HepG2 (cell line): ENCODE results near the gene SEMA5B. TPM values are rescaled to one million over a fixed set of nuclear protein-coding genes. Genes with fewer than 3 reads are reported as not detected.

Source experiments
- ARID4A ChIP-seq: sonication (generic); formaldehyde crosslinking; IDR thresholded peaks from 2 replicates; pipeline ENCODE4 v1.5.0; 2020; ENCODE audit warnings: mild to moderate bottlenecking, missing genetic modification reagents, borderline replicate concordance
- ETV5 ChIP-seq: IDR thresholded peaks from 2 replicates; pipeline ENCODE4 v1.6.1; 2018; ENCODE audit warnings: missing biosample characterization, missing genetic modification reagents, inconsistent platforms, borderline replicate concordance
- FOXC1 ChIP-seq: sonication (generic); formaldehyde crosslinking; IDR thresholded peaks from 2 replicates; pipeline ENCODE4 v1.8.0; 2022; ENCODE audit warnings: mild to moderate bottlenecking, missing genetic modification reagents, borderline replicate concordance
- ISL2 ChIP-seq: sonication (generic); formaldehyde crosslinking; IDR thresholded peaks from 2 replicates; pipeline ENCODE4 v1.5.0; 2020; ENCODE audit warnings: missing genetic modification reagents
- KDM5B ChIP-seq: sonication (generic); formaldehyde crosslinking; IDR thresholded peaks from 2 replicates; pipeline ENCODE4 v1.4.0; 2020; ENCODE audit warnings: missing genetic modification reagents, mild to moderate bottlenecking, borderline replicate concordance
- PHF8 ChIP-seq: sonication (generic); formaldehyde crosslinking; IDR thresholded peaks from 2 replicates; pipeline ENCODE4 v1.5.0; 2020; ENCODE audit warnings: missing genetic modification reagents
- POGK ChIP-seq: sonication (generic); formaldehyde crosslinking; conservative IDR thresholded peaks from 2 replicates; pipeline ENCODE4 v1.8.0; 2022; ENCODE audit warnings: mild to moderate bottlenecking, moderate library complexity, missing genetic modification reagents
- RFXAP ChIP-seq: sonication (generic); formaldehyde crosslinking; IDR thresholded peaks from 2 replicates; pipeline ENCODE4 v1.4.0; 2020; ENCODE audit warnings: missing genetic modification reagents, borderline replicate concordance
- SAFB2 ChIP-seq: sonication (generic); formaldehyde crosslinking; IDR thresholded peaks from 2 replicates; pipeline ENCODE4 v1.5.1; 2020; ENCODE audit warnings: missing genetic modification reagents, low read depth, mild to moderate bottlenecking, borderline replicate concordance
- TCF7 ChIP-seq: sonication (generic); IDR thresholded peaks from 2 replicates; pipeline ENCODE4 v1.6.1; 2016; ENCODE audit warnings: antibody characterized with exemption, low read depth
- TEAD3 ChIP-seq: optimal IDR thresholded peaks from 2 replicates; pipeline ENCODE3; 2016; ENCODE audit warnings: borderline replicate concordance
- ZBTB42 ChIP-seq: sonication (generic); formaldehyde crosslinking; IDR thresholded peaks from 2 replicates; pipeline ENCODE4 v1.5.0; 2020; ENCODE audit warnings: mild to moderate bottlenecking, missing genetic modification reagents
- ZEB1 ChIP-seq: IDR thresholded peaks from 2 replicates; pipeline ENCODE4 v1.6.1; 2012; ENCODE audit warnings: mild to moderate bottlenecking, low read depth, inconsistent platforms; ENCODE audit not compliant: insufficient replicate concordance
- ZNF337 ChIP-seq: sonication (generic); formaldehyde crosslinking; IDR thresholded peaks from 2 replicates; pipeline ENCODE4 v1.5.1; 2020; ENCODE audit warnings: missing genetic modification reagents, low read depth, mild to moderate bottlenecking, borderline replicate concordance
- ZNF350 ChIP-seq: sonication (generic); formaldehyde crosslinking; IDR thresholded peaks from 2 replicates; pipeline ENCODE4 v1.4.0; 2020; ENCODE audit warnings: mild to moderate bottlenecking, low read depth, missing genetic modification reagents, borderline replicate concordance
- ZNF354B ChIP-seq: sonication (generic); formaldehyde crosslinking; IDR thresholded peaks from 2 replicates; pipeline ENCODE4 v1.8.0; 2022; ENCODE audit warnings: mild to moderate bottlenecking, missing genetic modification reagents
- ZNF367 ChIP-seq: sonication (generic); formaldehyde crosslinking; IDR thresholded peaks from 2 replicates; pipeline ENCODE4 v1.4.0; 2020; ENCODE audit warnings: missing genetic modification reagents, borderline replicate concordance
- ZNF710 ChIP-seq: sonication (generic); formaldehyde crosslinking; IDR thresholded peaks from 2 replicates; pipeline ENCODE4 v1.5.0; 2020; ENCODE audit warnings: mild to moderate bottlenecking, missing genetic modification reagents, borderline replicate concordance
- ZNF720 ChIP-seq: sonication (generic); formaldehyde crosslinking; IDR thresholded peaks from 2 replicates; pipeline ENCODE4 v1.4.0; 2020; ENCODE audit warnings: missing genetic modification reagents
- ZNF766 ChIP-seq: sonication (generic); formaldehyde crosslinking; IDR thresholded peaks from 2 replicates; pipeline ENCODE4 v1.5.0; 2020; ENCODE audit warnings: missing genetic modification reagents, borderline replicate concordance
- polyA plus RNA-seq, 8 experiments: library from polyadenylated mRNA; depleted of rRNA in 3 of 8; stranded (reverse) in 7 of 8; unstranded in 1 of 8; fragments of >200 nt; fragmentation: Illumina TruSeq in 4 of 8; extraction: Trizol in 4 of 8; gene quantifications; 2 replicates each; pipeline versions ENCODE4 v1.2.1 to v1.2.3, GENCODE V29; 2011 to 2016; ENCODE audit warnings: low read depth in 4 of 8, missing spikeins in 1 of 8, mixed read lengths in 1 of 8; ENCODE audit not compliant: insufficient read depth in 1 of 8
- total RNA-seq, 5 experiments: library from RNA; depleted of rRNA; stranded (reverse); fragments of >200 nt; fragmentation: Illumina TruSeq; extraction: Trizol; gene quantifications; 2 replicates each; pipeline ENCODE4 v1.2.3, GENCODE V29; 2016; ENCODE audit warnings: low read depth in 1 of 5

The SEMA5B gene
- total and polyA plus RNA-seq, 2 of the 13 experiments (the other 11 are each of a cell fraction or from before 2014, with no cell fraction given): not detected

- peak; percentile 68; the same call in 1 of the 2 replicates for TF ChIP-seq ZNF710 (CRISPR knock-in tag)
- peak; percentile 69; the same call in 1 of the 2 replicates for TF ChIP-seq KDM5B (CRISPR knock-in tag)
- no peak for TF ChIP-seq ZNF766
- peak; percentile 16; the same call in 1 of the 2 replicates for TF ChIP-seq ZNF350
- TF ChIP-seq ZNF720: no peak
- no peak for TF ChIP-seq ZEB1
- peak; percentile 52 for TF ChIP-seq TEAD3 (CRISPR knock-in tag)
- TF ChIP-seq ZBTB42 (CRISPR knock-in tag): 0 out of 2 replicates have a peak, but pooled peaks have one; percentile 33
- TF ChIP-seq POGK (CRISPR knock-in tag): no peak
- TF ChIP-seq ZNF367 (CRISPR knock-in tag): no peak
- peak; percentile 36; the same call in 1 of the 2 replicates for TF ChIP-seq TCF7
- peak; percentile 34; the same call in 1 of the 2 replicates for TF ChIP-seq ISL2 (CRISPR knock-in tag)
- 0 out of 2 replicates have a peak, but pooled peaks have one; percentile 51 for TF ChIP-seq RFXAP
- 0 out of 2 replicates have a peak, but pooled peaks have one; percentile 21 for TF ChIP-seq ZNF337 (CRISPR knock-in tag)
- no peak for TF ChIP-seq PHF8 (CRISPR knock-in tag)
- TF ChIP-seq ZNF354B (CRISPR knock-in tag): no peak
- TF ChIP-seq ARID4A (CRISPR knock-in tag): peak; percentile 27; the same call in 1 of the 2 replicates
- peak; percentile 30; the same call in 1 of the 2 replicates for TF ChIP-seq FOXC1
- TF ChIP-seq SAFB2 (CRISPR knock-in tag): no peak
- TF ChIP-seq ETV5 (CRISPR knock-in tag): peak; percentile 62; the same call in 1 of the 2 replicates
These were observed 133.6 kb downstream of the SEMA5B start (continued) for GRCh38 chr3:122893754-122894668.
